GM10266 (cell line): ENCODE data around the gene NCF4.

Source experiments
- DNase-seq: peaks from one replicate; pipeline ENCODE4 v3.0.0; 2012; ENCODE audit errors: extremely low spot score
- TF ChIP-seq, protein P1 (sequence below): IDR thresholded peaks from 2 replicates; pipeline ENCODE4 v1.5.1; 2012; ENCODE audit warnings: mild to moderate bottlenecking, low read depth; ENCODE audit not compliant: control insufficient read depth, insufficient read depth; ENCODE audit errors: missing control alignments

The NCF4 gene

DNA sequence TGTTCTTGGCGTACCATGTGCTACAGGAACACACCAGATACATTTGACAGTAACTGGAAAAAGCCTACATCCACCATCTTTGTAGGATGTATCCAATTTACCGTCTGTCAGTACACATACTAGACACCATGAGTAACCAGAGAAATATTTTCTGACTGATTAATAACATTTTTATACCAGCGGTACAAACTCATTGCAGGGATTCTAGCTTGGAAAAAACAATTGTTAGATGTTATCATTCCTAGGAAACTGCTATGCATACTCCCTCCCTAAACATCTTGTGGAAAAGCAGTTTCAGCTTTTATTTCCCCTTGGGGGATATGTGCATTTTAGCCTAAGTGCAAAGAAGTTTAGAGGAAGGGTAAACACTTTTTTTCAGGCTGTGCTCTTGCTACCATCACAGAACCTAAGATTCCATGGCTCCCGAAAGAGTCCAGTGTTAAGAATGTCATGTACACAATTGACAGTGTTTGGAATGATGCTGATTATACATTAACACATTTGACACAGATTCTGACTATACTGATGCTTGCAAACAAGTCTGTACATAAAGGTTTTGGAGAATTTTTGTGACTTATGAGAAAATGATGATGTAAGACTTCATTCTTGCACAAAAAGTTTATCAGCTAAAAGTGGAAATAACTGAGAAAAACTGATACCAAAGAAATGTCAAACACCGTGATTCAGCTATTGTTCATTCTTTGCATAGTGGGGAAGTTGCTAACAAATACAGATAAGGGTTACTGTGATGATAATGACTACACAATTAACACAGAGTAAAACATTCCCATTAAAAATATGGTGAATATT is 23.7 kb downstream of the NCF4 start:
- DNase-seq, result no peak
- TF ChIP-seq, protein P1, sequence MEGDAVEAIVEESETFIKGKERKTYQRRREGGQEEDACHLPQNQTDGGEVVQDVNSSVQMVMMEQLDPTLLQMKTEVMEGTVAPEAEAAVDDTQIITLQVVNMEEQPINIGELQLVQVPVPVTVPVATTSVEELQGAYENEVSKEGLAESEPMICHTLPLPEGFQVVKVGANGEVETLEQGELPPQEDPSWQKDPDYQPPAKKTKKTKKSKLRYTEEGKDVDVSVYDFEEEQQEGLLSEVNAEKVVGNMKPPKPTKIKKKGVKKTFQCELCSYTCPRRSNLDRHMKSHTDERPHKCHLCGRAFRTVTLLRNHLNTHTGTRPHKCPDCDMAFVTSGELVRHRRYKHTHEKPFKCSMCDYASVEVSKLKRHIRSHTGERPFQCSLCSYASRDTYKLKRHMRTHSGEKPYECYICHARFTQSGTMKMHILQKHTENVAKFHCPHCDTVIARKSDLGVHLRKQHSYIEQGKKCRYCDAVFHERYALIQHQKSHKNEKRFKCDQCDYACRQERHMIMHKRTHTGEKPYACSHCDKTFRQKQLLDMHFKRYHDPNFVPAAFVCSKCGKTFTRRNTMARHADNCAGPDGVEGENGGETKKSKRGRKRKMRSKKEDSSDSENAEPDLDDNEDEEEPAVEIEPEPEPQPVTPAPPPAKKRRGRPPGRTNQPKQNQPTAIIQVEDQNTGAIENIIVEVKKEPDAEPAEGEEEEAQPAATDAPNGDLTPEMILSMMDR, result no peak

DNA sequence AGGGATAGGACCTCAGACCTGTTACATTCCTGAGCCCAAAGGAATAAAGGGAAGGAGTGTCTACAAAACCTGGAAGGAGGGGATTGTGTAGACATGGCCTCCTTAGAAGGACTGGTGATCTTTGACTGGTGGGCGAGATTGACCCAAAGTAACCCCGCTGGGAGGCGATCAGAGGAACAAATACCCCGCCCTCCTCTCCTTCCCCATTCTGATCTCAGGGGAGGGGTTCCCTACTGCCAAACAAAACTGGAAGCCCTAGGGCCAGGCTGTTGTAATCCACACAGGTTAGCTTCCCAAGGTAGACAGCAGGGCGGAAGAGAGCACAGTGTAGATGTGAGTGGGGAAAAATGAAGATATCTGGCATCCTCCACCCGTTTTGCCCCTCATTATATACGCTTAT is 24.7 kb downstream of the NCF4 start:
- TF ChIP-seq, protein P1, result no peak
- DNase-seq, result no peak

DNA sequence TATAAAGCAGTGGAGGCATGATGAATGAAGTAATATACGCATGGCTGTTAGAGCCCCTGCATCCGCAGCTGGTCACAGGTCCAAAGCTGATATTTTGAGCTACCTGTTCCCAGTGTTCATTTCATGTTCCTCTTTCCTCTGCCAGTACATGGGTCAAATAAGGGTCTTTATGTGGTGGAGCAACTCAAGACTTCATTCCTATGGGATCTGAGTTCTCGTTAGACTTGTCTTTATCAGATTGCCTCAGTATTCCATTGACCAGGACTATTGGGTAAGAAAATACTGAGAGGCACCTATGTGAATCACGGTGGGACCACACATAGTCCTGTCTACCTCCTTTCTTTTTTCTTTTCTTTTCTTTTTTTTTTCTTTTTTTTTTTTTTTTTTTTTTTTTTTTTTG is 25.2 kb downstream of the NCF4 start:
- DNase-seq, result no peak
- TF ChIP-seq, protein P1, result no peak

DNA sequence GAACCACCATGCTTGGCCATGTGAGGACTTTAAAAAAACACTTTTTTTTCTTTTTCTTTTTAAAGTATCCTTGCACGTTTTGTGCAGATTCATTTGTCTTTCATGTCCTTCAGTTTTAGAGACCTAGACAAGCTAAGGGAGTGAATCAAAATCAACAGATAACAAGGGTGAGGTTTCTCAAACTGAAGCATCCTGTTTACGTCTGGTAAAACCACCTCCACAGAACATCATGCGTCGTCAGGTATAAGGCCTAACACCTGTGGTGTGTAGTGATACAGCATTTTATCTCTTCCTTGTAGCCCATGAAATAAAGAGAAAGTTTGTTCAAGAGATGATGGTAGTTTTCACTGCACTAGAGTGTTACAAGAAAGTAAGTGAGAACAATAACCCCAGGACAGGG is 26.4 kb downstream of the NCF4 start:
- DNase-seq, result no peak
- TF ChIP-seq, protein P1, result no peak

DNA sequence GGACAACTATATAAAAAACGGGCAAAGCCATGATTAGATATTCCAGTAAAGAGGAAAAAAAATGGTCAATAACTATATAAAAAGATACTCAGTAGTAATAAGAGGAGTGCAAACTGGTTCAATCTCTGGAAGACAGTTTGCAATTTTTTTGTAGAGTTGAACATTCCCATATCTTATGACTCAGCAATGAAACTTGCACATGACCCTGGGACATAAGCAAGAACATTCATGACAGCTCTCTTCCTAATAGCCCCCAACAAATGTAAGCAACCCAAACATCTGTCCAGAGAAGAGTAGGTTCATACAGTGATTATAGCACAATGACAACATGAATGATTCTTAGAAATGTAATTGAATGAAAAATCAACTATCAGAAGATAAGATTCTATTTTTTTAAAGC is 30.8 kb downstream of the NCF4 start:
- TF ChIP-seq, protein P1, result no peak
- no peak for DNase-seq

DNA sequence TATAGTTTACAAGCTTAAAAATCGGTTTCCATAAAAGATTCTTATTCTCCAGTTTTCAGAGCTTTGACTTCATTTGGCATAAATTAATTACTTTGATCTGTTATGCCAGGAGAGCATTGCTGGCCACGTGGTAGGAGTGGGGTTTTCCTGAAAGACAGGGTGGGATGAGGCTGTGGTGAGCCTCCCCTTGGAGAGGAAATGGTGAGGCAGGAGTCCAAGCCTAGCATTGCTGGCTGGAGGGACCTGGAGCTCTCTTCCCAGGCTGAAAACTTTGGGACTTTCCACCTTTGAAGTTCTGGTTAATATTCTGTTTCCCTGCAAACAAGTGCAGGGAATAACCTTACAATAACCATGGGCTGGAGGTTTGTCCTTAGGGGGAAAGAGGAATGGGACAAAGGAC is 31.5 kb downstream of the NCF4 start:
- no peak for DNase-seq
- TF ChIP-seq, protein P1, result no peak

DNA sequence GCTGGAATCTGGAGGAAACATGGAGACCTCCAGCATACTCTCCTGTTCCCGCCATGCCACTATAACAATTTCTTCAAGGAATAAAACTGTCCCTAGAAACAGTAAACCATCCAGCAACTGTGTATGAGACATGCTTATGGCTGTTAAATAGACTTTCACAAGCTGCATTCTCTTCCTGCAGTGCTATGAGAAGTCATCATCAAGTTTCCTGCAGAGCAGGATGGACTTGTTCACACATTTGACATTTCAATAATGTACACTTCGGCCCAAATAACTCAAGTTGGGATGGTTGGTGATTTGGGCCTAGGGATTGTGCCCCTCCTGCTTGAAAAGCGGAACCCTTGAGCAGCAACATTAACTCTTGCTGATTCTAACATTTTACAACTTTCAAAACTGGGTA is 32.5 kb downstream of the NCF4 start:
- DNase-seq, result no peak
- TF ChIP-seq, protein P1, result no peak
